Stomach (tissue), 4 donors: ENCODE results near the gene PXMP4.

Experiments
- EP300 ChIP-seq: sonication (generic); formaldehyde crosslinking; IDR thresholded peaks from one replicate; pipeline ENCODE4 v1.6.1; 2017; ENCODE audit warnings: antibody characterized with exemption
- POLR2A ChIP-seq, 4 donors: fragments of 450-650 bp; IDR thresholded peaks; one replicate each; pipeline ENCODE4 v1.6.1; 2016; ENCODE audit warnings: antibody characterized with exemption in 4 of 4, control low read depth in 2 of 4, mild to moderate bottlenecking in 1 of 4, moderate library complexity in 1 of 4
- POLR2AphosphoS5 ChIP-seq, 3 donors: sonication (generic); formaldehyde crosslinking; IDR thresholded peaks; one replicate each; pipeline ENCODE4 v1.6.1; 2016; ENCODE audit warnings: antibody characterized with exemption in 3 of 3
- TF ChIP-seq, protein P1 (sequence below), 7 experiments: fragments of 450-650 bp in 4 of 7; fragments of 200-600 bp in 3 of 7; sonication (generic) in 3 of 7; IDR thresholded peaks; one replicate each; pipeline ENCODE4 v1.5.1; 2016 to 2019; ENCODE audit warnings: antibody characterized with exemption in 7 of 7, control low read depth in 2 of 7, mild to moderate bottlenecking in 1 of 7

DNA sequence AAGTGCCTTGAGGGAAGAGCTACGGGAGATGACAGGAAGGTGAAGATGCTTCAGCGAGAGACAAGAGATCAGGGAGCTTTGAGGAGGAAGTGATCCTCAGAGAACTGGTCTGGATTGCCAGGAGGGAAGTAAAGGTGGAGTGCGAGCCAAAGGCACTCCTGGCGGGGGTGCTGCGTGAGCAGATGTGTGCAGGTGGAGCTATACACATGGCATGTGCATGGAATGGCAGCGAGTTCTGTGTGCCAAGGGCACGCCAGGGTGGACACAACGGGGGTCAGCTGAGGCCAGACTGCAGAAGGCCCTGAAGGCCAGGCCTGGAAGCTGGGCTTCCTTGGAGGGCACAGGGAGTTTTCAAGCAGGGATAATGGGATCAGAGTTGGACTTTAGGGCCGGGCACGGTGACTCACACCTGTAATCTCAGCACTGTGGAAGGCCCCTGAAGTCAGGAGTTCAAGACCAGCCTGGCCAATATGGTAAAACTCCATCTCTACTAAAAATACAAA lies 6.2 kb downstream of the PXMP4 start:
- TF ChIP-seq, protein P1, sequence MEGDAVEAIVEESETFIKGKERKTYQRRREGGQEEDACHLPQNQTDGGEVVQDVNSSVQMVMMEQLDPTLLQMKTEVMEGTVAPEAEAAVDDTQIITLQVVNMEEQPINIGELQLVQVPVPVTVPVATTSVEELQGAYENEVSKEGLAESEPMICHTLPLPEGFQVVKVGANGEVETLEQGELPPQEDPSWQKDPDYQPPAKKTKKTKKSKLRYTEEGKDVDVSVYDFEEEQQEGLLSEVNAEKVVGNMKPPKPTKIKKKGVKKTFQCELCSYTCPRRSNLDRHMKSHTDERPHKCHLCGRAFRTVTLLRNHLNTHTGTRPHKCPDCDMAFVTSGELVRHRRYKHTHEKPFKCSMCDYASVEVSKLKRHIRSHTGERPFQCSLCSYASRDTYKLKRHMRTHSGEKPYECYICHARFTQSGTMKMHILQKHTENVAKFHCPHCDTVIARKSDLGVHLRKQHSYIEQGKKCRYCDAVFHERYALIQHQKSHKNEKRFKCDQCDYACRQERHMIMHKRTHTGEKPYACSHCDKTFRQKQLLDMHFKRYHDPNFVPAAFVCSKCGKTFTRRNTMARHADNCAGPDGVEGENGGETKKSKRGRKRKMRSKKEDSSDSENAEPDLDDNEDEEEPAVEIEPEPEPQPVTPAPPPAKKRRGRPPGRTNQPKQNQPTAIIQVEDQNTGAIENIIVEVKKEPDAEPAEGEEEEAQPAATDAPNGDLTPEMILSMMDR (IDR thresholded peaks at IDR 0.05): no peak
- no peak for TF ChIP-seq POLR2AphosphoS5 (IDR thresholded peaks at IDR 0.05)
- no peak for TF ChIP-seq POLR2A (IDR thresholded peaks at IDR 0.05)
- TF ChIP-seq EP300: no peak
